ENCODE measurements around the gene KRT86.

DNA sequence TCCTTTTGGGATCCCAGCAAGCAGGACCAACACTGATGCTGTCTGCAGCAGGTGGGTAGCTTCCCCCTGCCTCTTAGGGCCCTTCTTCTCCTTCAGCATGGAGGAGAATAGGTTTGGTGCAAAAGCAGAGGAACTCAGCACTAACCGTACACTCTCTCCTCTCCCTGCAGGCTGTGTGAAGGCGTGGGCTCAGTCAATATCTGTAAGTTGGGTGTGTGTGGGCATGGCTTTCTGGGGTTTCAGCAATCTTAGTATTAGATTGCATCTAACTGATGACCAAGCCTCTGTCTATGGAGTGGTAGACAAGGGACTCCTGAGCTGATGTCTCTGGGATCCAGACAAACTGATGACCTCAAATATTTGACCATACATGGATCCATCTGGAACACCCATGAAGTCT lies 78.5 kb downstream of the KRT86 start:
- TF ChIP-seq CTCF (IDR thresholded peaks at IDR 0.05; ENCODE audit: low read depth, low read length) (no peak), EZH2phosphoT487 (IDR thresholded peaks at IDR 0.05; ENCODE audit: low read depth) (no peak)

Data from OCI-LY3 (cell line).